ENCODE results near the gene GPR32.

DNA sequence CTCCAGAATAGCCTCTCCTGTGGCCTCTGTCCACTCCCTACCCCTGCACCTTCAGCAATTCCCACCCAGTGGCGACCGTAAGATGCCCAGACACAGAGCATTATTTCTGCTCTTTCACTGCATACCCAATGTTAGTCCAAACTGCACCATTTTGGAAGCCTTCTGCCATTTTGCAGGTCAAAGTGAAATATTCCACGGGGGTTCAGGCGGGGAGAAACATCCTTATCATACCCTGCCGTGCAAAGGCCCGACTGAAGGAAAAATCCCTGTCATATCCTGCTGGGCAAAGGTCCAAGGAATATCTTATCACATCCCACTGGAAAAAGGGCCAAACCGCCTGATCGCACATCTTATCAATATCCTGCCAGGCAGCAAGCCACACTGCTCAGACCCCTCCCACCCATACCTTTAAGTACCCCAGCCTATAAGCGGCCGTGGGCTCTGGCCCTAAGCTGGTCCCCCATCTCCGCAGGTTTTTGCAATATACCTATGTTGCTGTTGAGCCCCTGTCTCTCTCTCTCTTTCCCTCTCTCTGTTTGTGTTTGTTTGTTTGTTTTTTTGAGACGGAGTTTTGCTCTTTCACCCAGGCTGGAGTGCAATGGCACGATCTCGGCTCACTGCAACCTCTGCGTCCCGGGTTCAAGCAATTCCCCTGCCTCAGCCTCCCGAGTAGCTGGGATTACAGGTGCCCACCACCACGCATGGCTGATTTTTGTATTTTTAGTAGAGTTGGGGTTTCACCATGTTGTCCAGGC lies 28.9 kb upstream of the GPR32 start:
- TF ChIP-seq, protein P1, sequence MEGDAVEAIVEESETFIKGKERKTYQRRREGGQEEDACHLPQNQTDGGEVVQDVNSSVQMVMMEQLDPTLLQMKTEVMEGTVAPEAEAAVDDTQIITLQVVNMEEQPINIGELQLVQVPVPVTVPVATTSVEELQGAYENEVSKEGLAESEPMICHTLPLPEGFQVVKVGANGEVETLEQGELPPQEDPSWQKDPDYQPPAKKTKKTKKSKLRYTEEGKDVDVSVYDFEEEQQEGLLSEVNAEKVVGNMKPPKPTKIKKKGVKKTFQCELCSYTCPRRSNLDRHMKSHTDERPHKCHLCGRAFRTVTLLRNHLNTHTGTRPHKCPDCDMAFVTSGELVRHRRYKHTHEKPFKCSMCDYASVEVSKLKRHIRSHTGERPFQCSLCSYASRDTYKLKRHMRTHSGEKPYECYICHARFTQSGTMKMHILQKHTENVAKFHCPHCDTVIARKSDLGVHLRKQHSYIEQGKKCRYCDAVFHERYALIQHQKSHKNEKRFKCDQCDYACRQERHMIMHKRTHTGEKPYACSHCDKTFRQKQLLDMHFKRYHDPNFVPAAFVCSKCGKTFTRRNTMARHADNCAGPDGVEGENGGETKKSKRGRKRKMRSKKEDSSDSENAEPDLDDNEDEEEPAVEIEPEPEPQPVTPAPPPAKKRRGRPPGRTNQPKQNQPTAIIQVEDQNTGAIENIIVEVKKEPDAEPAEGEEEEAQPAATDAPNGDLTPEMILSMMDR (IDR thresholded peaks at IDR 0.05): no peak
- TF ChIP-seq POLR2A (IDR thresholded peaks at IDR 0.05): no peak

Measured in body of pancreas (tissue), 4 donors.